Neuronal stem cell (in vitro differentiated cells): ENCODE data around the gene NCBP2.

Source experiments
- DNase-seq: peaks from one replicate; pipeline ENCODE4 v3.0.0-alpha.2; 2013; ENCODE audit warnings: low spot score
- H2AFZ ChIP-seq: one replicate; pipeline ENCODE4 v1.6.1; 2013; ENCODE audit warnings: mild to moderate bottlenecking, low read length, inconsistent platforms
- H2AK5ac ChIP-seq: 2 replicates; pipeline ENCODE4 v1.6.1; 2013; ENCODE audit warnings: low read depth, mild to moderate bottlenecking, inconsistent platforms, low read length, moderate library complexity, mixed read lengths
- H2BK120ac ChIP-seq: 2 replicates; pipeline ENCODE4 v1.6.1; 2013; ENCODE audit warnings: low read depth, mild to moderate bottlenecking, inconsistent platforms, low read length, moderate library complexity, mixed read lengths
- H2BK12ac ChIP-seq: one replicate; pipeline ENCODE4 v1.6.1; 2013; ENCODE audit warnings: low read length, inconsistent platforms
- H2BK15ac ChIP-seq: 2 replicates; pipeline ENCODE4 v1.6.1; 2013; ENCODE audit warnings: mild to moderate bottlenecking, low read length, inconsistent platforms, mixed read lengths
- H2BK5ac ChIP-seq: one replicate; pipeline ENCODE4 v1.6.1; 2013; ENCODE audit warnings: inconsistent platforms, mild to moderate bottlenecking, low read length, moderate library complexity
- H3K14ac ChIP-seq: one replicate; pipeline ENCODE4 v1.6.1; 2013; ENCODE audit warnings: low read length, inconsistent platforms
- H3K18ac ChIP-seq: 2 replicates; pipeline ENCODE4 v1.6.1; 2013; ENCODE audit warnings: low read length, inconsistent platforms
- H3K23ac ChIP-seq: 2 replicates; pipeline ENCODE4 v1.6.1; 2013; ENCODE audit warnings: low read depth, mild to moderate bottlenecking, mixed read lengths, low read length, inconsistent platforms; ENCODE audit not compliant: poor library complexity
- H3K27ac ChIP-seq: replicated peaks from 3 replicates; pipeline ENCODE4 v1.5.1; 2013; ENCODE audit warnings: low read length, inconsistent platforms
- H3K27me3 ChIP-seq, 3 experiments: 2 replicates each; pipeline ENCODE4 v1.6.1; 2013; ENCODE audit warnings: low read length in 3 of 3, mild to moderate bottlenecking in 2 of 3, inconsistent platforms in 1 of 3, low read depth in 1 of 3, mixed read lengths in 1 of 3, moderate library complexity in 1 of 3; ENCODE audit not compliant: control insufficient read depth in 3 of 3, insufficient read depth in 3 of 3
- H3K36me3 ChIP-seq, 2 donors: replicated peaks in 1 of 2; 2 replicates each; pipeline ENCODE4 v1.6.1; 2013; ENCODE audit warnings: low read length in 2 of 2; ENCODE audit not compliant: control insufficient read depth in 2 of 2, insufficient read depth in 2 of 2
- H3K4ac ChIP-seq: 2 replicates; pipeline ENCODE4 v1.6.1; 2013; ENCODE audit warnings: inconsistent platforms, mild to moderate bottlenecking, low read length, moderate library complexity
- H3K4me1 ChIP-seq, 2 donors: 1 replicate in 1 of 2; 2 replicates in 1 of 2; pipeline ENCODE4 v1.6.1; 2013; ENCODE audit warnings: low read length in 2 of 2, low read depth in 1 of 2; ENCODE audit not compliant: control insufficient read depth in 2 of 2, insufficient read depth in 1 of 2
- H3K4me2 ChIP-seq: one replicate; pipeline ENCODE4 v1.6.1; 2013; ENCODE audit warnings: mild to moderate bottlenecking, low read length, inconsistent platforms; ENCODE audit not compliant: insufficient read depth, poor library complexity, severe bottlenecking
- H3K4me3 ChIP-seq, 2 donors: 2 replicates each; pipeline ENCODE4 v1.5.1; 2013; ENCODE audit warnings: low read length in 2 of 2, mild to moderate bottlenecking in 2 of 2, inconsistent platforms in 1 of 2, moderate library complexity in 1 of 2
- H3K79me1 ChIP-seq: one replicate; pipeline ENCODE4 v1.6.1; 2013; ENCODE audit warnings: low read depth, mild to moderate bottlenecking, inconsistent platforms, low read length, moderate library complexity
- H3K9ac ChIP-seq: one replicate; pipeline ENCODE4 v1.6.1; 2013; ENCODE audit warnings: mild to moderate bottlenecking, low read depth, low read length, inconsistent platforms; ENCODE audit not compliant: poor library complexity
- H3K9me3 ChIP-seq, 2 donors: replicated peaks in 1 of 2; 2 replicates each; pipeline versions ENCODE3 to v1.6.1; 2013; ENCODE audit warnings: low read length in 2 of 2, mild to moderate bottlenecking in 2 of 2, inconsistent platforms in 1 of 2, low read depth in 1 of 2, mixed read lengths in 1 of 2, moderate library complexity in 1 of 2; ENCODE audit not compliant: control insufficient read depth in 2 of 2, insufficient read depth in 1 of 2
- H4K8ac ChIP-seq: one replicate; pipeline ENCODE4 v1.6.1; 2013; ENCODE audit warnings: low read depth, mild to moderate bottlenecking, inconsistent platforms, low read length, moderate library complexity
- H4K91ac ChIP-seq: one replicate; pipeline ENCODE4 v1.6.1; 2013; ENCODE audit warnings: low read length, low read depth, mild to moderate bottlenecking, inconsistent platforms; ENCODE audit not compliant: poor library complexity
- WGBS, 2 donors: extraction: QIAGEN DNeasy Blood & Tissue Kit; methylation state at CpG; one replicate each; pipeline ENCODE4 v1.1.7; 2013; ENCODE audit warnings: missing lambda C conversion rate in 2 of 2, mixed read lengths in 1 of 2; ENCODE audit not compliant: insufficient read length in 2 of 2, insufficient replicate concordance in 1 of 2; ENCODE audit errors: extremely low coverage in 2 of 2; 5-methylcytosine and 5-hydroxymethylcytosine counted together

NCBP2 gene

GRCh38 chr3:196971094-196971698 is 28.9 kb upstream of the NCBP2 start:
- Histone ChIP-seq H3K4me3 (no peak overlapping the region), H3K27ac (no peak overlapping the region), H3K23ac (no peak overlapping the region), H3K4me1 (peaks cover 2 to 4% of the 10 kb centered on the region in 2 donors), H3K9ac (no peak overlapping the region), H3K4ac (no peak overlapping the region), H2AK5ac (no peak overlapping the region), H3K27me3 (peaks cover 25 to 50% (median 27%) of the 10 kb centered on the region in 3 experiments), H2AFZ (no peak overlapping the region), H3K9me3 (peaks cover 10 to 21% of the 10 kb centered on the region in 2 donors), H3K4me2 (no peak overlapping the region), H3K14ac (no peak overlapping the region), H3K79me1 (no peaks in the 10 kb centered on the region), H2BK120ac (no peak overlapping the region), H3K18ac (no peak overlapping the region), H2BK15ac (no peak overlapping the region), H2BK12ac (no peak overlapping the region), H4K91ac (no peak overlapping the region), H2BK5ac (no peak overlapping the region), H4K8ac (no peak overlapping the region), H3K36me3 (no peaks in the 10 kb centered on the region)
- no CpG with 5 or more reads among the region's 7 CpGs for WGBS, 2 donors
- no peak for DNase-seq

DNA sequence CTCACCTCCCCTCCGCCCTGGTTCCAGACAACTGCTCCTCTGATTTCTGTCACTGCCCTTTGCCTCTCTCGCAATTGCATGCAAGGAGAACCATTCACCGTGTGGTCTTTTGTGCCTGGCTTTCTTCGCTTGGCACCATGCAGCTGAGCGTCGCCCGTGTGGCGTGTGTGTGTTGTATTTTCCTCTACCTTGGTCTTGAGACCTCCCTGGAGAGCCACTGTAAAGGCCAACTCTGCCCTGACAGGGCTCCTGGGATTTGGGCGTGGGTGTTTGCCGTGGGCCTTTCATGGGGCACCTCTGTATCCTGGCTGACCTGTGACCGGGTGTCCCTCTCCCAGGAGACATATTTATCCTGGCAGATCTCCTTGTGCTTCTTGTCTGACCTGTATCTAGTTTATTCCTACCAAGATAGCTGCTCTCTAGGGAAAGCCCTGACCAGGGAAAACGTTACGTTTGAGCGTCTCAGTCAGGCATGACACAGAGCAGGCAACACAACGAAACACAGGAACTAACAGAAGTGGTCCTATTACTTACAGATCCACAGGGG is 28.3 kb upstream of the NCBP2 start:
- Histone ChIP-seq H2BK12ac (no peak overlapping the region), H3K9ac (no peak overlapping the region), H3K4ac (no peak overlapping the region), H3K79me1 (no peaks in the 10 kb centered on the region), H3K9me3 (peaks cover 10 to 23% of the 10 kb centered on the region in 2 donors), H3K14ac (no peak overlapping the region), H3K36me3 (no peaks in the 10 kb centered on the region), H4K8ac (no peak overlapping the region), H3K27me3 (peaks cover 25 to 56% (median 27%) of the 10 kb centered on the region in 3 experiments), H2BK5ac (no peak overlapping the region), H2AFZ (peak overlapping the region; percentile 98), H3K27ac (no peak overlapping the region), H3K4me3 (no peak overlapping the region), H4K91ac (no peak overlapping the region), H2BK15ac (no peak overlapping the region), H3K4me2 (no peak overlapping the region), H3K18ac (no peak overlapping the region), H2BK120ac (no peak overlapping the region), H3K23ac (peak overlapping the region; percentile 73), H2AK5ac (peak overlapping the region; percentile 48), H3K4me1 (peaks cover 2 to 4% of the 10 kb centered on the region in 2 donors)
- WGBS, 2 donors: no CpG with 5 or more reads among the region's 15 CpGs
- DNase-seq: no peak

DNA sequence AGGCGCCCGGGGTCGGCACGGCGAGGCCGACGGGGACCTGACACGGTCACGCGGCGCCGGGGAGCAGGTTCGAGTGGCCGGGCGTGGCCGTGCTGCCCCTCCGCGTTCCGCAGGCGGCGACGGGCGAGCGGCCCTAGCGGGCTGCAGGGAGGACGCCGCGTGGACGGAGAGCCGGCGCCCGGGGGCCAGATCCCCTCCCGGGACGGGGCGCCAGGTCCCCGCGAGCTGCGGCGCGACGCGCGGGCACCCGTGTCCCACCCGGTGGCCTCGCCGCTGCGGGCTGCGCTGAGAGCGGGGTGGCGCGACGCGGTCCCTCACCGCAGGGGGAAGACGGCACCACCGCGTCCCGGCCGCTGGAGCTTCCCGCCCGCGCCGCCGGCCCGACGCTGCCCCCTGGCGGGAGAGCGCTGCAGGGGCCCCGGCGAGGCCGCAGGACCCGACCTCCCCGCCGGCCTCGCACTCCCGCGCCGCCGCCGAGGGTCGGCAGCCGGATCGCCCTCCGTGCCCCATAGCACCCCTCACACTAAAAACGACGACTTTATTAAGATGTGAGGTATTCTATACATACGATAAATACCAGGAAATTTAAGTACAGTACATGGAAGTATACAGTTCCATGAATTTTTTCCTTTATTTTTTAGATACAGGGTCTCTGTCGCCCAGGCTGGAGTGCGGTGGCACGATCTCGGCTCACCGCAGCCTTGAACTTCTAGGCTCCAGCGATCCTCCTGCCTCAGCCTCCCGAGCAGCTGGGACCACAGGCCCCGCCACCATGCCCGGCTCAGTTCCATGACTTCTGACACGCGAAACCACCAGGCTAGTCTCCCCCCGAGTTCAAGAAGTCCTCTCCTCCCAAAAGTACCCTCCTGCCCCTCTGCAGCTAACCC is 27.6 kb upstream of the NCBP2 start:
- Histone ChIP-seq H4K91ac (no peak overlapping the region), H2BK12ac (no peak overlapping the region), H3K14ac (peak overlapping the region; percentile 56), H2AK5ac (peak overlapping the region; percentile 48), H3K9me3 (peaks cover 10 to 23% of the 10 kb centered on the region in 2 donors), H3K4me1 (peaks cover 2 to 4% of the 10 kb centered on the region in 2 donors), H3K4me3 (peak overlapping the region; percentile 58 to 86), H2AFZ (peak overlapping the region; percentile 98), H2BK120ac (no peak overlapping the region), H3K27me3 (peaks cover 25 to 63% (median 30%) of the 10 kb centered on the region in 3 experiments), H3K4me2 (peak overlapping the region; percentile 98), H2BK15ac (no peak overlapping the region), H4K8ac (no peak overlapping the region), H3K79me1 (no peaks in the 10 kb centered on the region), H3K9ac (peak overlapping the region; percentile 84), H3K27ac (no peak overlapping the region), H3K4ac (no peak overlapping the region), H2BK5ac (no peak overlapping the region), H3K36me3 (no peaks in the 10 kb centered on the region), H3K23ac (peak overlapping the region; percentile 89), H3K18ac (peak overlapping the region; percentile 87)
- WGBS, 2 donors: no CpG with 5 or more reads among the region's 100 CpGs
- peak; percentile 63 for DNase-seq
